Fibroblast of villous mesenchyme (primary cell): ENCODE results near the gene A3GALT2. TPM values are rescaled to one million over a fixed set of nuclear protein-coding genes. Genes with fewer than 3 reads are reported as not detected.

Experiments
- DNase-seq: peaks from one replicate; pipeline ENCODE4 v3.0.0-alpha.2; 2010; ENCODE audit warnings: low read depth
- H3K4me3 ChIP-seq: 2 replicates; pipeline ENCODE4 v1.5.1; 2011; ENCODE audit warnings: low read depth, mild to moderate bottlenecking, low read length
- CTCF ChIP-seq: IDR thresholded peaks from 2 replicates; pipeline ENCODE4 v1.5.1; 2012; ENCODE audit warnings: low read depth, mild to moderate bottlenecking, low read length; ENCODE audit not compliant: insufficient read depth
- total RNA-seq: library from RNA; depleted of rRNA; stranded (reverse); fragments of >200 nt; gene quantifications from 2 replicates; pipeline ENCODE4 v1.2.3, GENCODE V29; 2012

Gene A3GALT2
- total RNA-seq, 1 donor, result not detected

GRCh38 chr1:33322870-33323585, 2.1 kb upstream of the A3GALT2 start:
- no peak for TF ChIP-seq CTCF
- no peak for DNase-seq
- H3K4me3 ChIP-seq, result no peak overlapping the region

- no peak for DNase-seq
- no peak for TF ChIP-seq CTCF
- no peak overlapping the region for H3K4me3 ChIP-seq
Measured at GRCh38 chr1:33322109-33322508, 1.2 kb upstream of the A3GALT2 start.

- no peak for DNase-seq
- no peak overlapping the region for H3K4me3 ChIP-seq
- no peak for TF ChIP-seq CTCF
Measured at GRCh38 chr1:33321178-33321577, 280 bp upstream of the A3GALT2 start.

GRCh38 chr1:33319949-33320618, 814 bp downstream of the A3GALT2 start:
- DNase-seq, result no peak
- TF ChIP-seq CTCF, result no peak
- no peak overlapping the region for H3K4me3 ChIP-seq

- H3K4me3 ChIP-seq, result no peak overlapping the region
- no peak for TF ChIP-seq CTCF
- DNase-seq, result no peak
Measured at GRCh38 chr1:33319186-33319948, 1.5 kb downstream of the A3GALT2 start.

- no peak for TF ChIP-seq CTCF
- no peak overlapping the region for H3K4me3 ChIP-seq
- no peak for DNase-seq
Measured at GRCh38 chr1:33317946-33318345, 3.0 kb downstream of the A3GALT2 start.
